AG09309 (cell line): Measurements from ENCODE around the gene NAV2.

ENCODE experiments used
- DNase-seq: peaks from one replicate; pipeline ENCODE4 v3.0.0-alpha.2; 2010; ENCODE audit warnings: low read depth
- H3K4me3 ChIP-seq: 2 replicates; pipeline ENCODE4 v1.5.1; 2011; ENCODE audit warnings: mild to moderate bottlenecking, low read depth, low read length, moderate library complexity; ENCODE audit not compliant: control insufficient read depth
- TF ChIP-seq, protein P1 (sequence below): IDR thresholded peaks from 2 replicates; pipeline ENCODE4 v1.5.1; 2011; ENCODE audit warnings: mild to moderate bottlenecking, low read depth, low read length, inconsistent platforms; ENCODE audit not compliant: insufficient read depth, control insufficient read depth; ENCODE audit errors: missing control alignments

Gene NAV2

DNA sequence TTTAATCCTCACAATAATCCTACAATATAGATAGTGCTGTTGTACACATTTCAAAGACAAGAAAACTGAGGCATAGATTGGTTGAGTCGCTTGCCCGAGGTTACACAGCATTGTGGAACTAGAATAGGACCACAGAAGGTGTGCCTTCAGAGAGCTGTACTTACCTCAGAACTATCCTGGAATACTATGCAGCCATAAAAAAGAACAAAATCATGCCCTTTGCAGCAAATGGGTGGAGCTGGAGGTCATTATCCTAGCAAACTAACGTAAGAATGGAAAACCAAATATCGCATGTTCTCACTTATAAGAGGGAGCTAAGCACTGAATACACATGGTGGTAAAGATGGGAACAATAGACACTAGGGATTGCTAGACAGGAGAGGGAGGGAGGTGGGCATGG, 15.7 kb upstream of the NAV2 start:
- TF ChIP-seq, protein P1, sequence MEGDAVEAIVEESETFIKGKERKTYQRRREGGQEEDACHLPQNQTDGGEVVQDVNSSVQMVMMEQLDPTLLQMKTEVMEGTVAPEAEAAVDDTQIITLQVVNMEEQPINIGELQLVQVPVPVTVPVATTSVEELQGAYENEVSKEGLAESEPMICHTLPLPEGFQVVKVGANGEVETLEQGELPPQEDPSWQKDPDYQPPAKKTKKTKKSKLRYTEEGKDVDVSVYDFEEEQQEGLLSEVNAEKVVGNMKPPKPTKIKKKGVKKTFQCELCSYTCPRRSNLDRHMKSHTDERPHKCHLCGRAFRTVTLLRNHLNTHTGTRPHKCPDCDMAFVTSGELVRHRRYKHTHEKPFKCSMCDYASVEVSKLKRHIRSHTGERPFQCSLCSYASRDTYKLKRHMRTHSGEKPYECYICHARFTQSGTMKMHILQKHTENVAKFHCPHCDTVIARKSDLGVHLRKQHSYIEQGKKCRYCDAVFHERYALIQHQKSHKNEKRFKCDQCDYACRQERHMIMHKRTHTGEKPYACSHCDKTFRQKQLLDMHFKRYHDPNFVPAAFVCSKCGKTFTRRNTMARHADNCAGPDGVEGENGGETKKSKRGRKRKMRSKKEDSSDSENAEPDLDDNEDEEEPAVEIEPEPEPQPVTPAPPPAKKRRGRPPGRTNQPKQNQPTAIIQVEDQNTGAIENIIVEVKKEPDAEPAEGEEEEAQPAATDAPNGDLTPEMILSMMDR: no peak
- DNase-seq: no peak

DNA sequence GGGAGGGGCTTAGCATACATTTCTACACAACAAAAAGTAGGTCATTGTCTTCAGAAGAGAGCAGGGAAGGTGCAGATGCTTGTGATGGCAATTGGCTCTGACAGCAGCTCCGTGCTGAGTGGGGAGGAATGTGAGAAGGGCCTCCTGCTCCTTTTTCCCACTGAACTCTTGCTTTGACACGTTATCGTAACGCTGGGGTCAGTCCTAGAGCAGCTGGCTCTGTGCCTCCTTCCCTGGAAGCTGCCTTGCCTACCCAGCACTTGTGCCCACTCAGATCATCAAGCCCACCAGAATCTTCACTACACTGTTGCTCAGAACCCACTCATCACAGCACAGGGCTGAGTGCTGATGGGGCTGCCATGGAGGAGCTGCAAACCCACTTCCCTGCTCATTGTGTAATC, 14.9 kb upstream of the NAV2 start:
- DNase-seq: no peak
- TF ChIP-seq, protein P1: no peak
- H3K4me3 ChIP-seq: no peak overlapping the region

More for the DNA sequence above, 15.7 kb upstream of the NAV2 start:
- no peak overlapping the region for H3K4me3 ChIP-seq

DNA sequence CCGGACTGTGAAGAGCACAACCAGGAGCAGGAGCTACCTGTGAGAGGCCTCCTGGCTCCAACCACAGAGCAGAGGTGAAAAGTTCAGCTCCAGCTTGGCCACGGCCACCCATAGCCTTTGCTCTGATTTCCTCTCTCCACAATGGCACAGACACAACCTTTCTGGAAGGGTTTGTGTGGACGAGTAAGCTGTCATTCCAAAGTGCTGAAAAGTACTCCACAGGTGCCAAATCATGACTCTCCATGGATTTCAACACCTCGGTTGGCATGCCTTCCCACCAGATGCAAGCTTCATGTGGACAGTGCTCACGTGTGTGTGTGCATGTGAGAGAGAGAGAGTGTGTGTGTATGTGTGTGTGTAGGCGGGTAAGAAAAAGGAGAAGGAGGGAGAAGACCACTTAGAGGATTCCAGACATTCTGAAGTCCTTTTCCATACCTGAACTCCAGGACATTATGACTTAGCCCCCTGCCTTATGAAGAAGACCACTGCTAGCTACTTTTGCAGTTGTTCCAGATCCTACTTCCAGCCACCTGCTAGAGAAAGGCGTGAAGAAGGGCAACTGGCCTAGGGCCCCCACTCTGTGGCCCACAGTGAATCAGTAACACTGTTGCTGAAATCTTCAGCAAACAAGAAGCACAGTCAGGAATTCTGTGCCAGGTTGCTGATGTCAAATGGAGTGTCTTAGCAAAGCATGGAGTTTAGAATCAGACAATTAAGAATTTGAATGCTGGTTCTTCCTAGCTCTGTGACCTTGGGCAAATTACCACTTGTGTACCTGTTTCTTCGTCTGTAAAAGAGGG, 13.9 kb upstream of the NAV2 start:
- TF ChIP-seq, protein P1: no peak
- H3K4me3 ChIP-seq: no peak overlapping the region
- peak; percentile 78 for DNase-seq

DNA sequence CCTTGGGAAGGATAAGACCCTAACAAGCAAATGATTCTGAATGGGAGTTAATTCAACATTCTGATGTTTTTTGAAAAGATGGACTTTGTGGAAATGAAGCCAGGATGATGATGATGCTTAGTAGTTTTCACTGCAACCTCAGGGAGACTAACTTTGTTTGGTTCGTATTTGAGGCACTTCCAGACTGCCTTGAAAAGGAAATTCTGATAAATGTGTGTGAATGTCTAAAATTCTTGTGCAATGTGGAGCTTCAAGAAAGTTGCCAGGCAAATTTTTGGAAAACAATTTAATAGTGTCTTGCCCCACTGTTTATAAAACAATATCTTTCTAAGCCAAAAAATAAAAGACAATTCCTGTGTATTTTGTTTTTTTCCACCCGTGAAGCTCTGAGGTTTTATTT, 11.2 kb upstream of the NAV2 start:
- DNase-seq: no peak
- no peak overlapping the region for H3K4me3 ChIP-seq
- TF ChIP-seq, protein P1: no peak

DNA sequence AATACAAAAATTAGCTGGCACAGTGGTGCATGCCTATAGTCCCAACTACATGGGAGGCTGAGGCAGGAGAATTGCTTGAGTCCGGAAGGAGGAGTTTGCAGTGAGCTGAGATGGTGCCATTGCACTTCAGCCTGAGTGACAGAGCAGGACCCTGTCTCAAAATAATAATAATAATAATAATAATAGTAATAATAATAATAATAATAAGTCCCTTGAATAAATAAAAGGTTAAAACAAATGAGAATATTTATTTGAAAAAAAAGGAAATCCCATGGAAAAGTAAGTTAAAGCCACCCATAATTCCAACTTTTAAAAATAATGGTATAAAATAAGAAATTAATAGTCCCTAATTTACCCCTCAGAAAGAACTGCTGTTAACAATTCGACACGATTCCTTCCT, 10.0 kb upstream of the NAV2 start:
- TF ChIP-seq, protein P1: no peak
- no peak for DNase-seq

DNA sequence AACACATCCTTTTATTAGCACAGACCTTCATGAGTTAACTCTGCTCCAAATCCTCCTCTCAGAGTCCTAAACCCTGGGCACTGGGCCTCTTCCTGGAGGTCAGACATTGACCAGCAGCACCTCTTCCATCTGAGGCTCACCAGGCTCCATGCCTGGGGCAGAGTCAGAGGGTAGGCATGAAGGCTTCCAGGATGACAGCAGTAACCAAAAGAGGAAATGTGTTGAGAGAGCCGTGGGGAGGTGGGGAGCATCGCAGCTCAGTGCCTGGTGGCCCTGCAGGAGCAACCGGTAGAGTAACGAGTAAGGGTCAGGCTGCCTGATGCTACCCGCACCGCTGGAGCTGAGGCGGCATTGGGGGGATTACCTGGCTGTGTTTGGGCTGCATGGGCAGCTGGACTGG, 9.4 kb upstream of the NAV2 start:
- DNase-seq: no peak
- TF ChIP-seq, protein P1: no peak
- H3K4me3 ChIP-seq: no peak overlapping the region

More for the DNA sequence above, 10.0 kb upstream of the NAV2 start:
- H3K4me3 ChIP-seq: no peak overlapping the region
